HG03103 (cell line): ENCODE measurements around the gene MEGF11.

Source experiments
- ATAC-seq: cut with Tn5 transposase; IDR thresholded peaks from one replicate; pipeline ENCODE4 v1.9.1; 2021; ENCODE audit warnings: low read depth; ENCODE audit not compliant: unreplicated experiment

Gene MEGF11

GRCh38 chr15:66044837-66045236, 208.7 kb downstream of the MEGF11 start:
- ATAC-seq, result no peak

DNA sequence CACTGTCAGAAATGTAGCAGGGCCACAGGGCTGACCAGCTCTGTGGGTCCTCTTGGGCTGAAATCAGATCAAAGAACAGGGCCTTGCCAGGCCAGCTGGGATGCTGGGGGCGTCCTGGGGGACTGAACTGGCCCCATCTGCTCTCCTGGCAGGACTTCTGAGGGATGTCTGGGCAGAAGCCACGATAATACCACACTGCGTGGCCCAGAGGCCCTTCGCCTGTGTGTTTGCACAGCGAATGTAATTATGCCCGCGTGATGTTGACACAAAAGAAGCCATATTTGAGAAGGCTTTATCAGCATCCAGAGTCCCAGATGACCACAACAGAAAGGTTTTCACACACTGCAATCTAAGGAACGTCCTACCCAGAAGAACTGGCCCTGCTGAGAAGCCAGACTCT, 210.3 kb downstream of the MEGF11 start:
- ATAC-seq, result no peak

DNA sequence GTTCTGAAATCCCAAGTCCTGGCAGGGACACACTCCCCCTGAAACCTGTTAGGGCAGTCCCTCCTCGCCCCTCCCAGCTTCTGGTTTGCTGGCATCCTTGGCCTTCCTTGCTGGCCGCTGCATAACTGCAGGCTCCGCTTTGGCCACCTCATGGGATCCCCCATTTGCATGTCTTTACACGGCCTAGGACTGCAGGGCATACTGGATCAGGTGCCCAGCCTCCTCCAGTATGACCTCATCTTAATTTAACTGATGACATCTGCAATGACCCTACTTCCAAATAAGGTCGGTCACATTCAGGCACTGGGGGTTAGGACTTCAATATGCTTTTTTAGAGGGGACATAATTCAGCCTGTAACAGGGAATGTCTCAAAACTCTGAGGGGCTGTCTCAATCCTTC, 210.9 kb downstream of the MEGF11 start:
- no peak for ATAC-seq

DNA sequence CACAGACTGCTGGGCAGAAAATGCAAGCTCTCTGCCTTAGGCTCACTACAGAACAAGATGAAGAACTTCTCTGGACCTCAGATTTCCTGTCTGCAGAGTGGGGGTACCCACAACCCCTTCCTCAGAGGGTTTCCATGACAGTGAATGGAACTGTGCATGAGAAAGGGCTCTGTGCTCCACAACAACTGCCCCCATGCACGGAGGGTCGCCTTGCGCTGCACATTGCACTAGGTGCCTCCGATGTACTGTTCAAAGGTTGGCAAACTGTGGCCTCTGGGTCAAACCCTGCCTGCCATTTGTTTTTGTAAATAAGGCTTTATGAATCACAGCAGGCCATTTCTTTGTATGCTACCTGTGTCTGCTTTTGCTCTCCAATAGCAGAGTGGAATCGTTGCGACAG, 212.3 kb downstream of the MEGF11 start:
- no peak for ATAC-seq

DNA sequence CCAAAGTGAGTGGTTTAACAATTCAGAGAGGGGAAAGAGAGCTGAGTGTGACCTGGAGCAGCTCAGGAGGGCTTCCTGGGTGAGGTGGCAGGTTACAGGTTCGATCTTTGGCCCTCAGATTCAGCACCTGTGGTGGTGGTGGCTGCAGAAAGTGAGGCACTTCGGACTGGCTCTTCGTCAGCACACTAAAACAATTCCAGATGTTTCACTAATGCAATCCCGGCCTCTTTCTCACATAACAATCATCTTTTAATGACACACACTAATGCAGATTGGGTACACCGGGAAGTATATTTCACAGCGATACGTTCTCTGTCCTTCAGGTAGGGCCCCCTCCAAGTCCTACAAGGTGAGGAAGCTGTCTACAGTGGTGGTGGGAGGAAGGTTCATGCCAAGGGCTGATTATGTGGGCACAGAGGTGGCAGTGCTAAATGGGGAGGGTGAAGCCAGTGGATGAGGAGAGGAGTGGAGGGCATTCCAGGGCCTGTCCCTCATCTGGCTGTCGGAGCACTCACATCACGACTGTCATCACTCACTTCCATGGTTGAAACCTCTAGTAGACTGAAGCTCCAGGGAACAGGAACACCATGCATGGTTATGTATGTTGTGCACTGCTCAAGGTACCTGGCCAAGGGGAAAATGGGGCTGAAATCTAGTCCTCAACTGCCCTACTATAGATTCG, 213.2 kb downstream of the MEGF11 start:
- ATAC-seq, result no peak

DNA sequence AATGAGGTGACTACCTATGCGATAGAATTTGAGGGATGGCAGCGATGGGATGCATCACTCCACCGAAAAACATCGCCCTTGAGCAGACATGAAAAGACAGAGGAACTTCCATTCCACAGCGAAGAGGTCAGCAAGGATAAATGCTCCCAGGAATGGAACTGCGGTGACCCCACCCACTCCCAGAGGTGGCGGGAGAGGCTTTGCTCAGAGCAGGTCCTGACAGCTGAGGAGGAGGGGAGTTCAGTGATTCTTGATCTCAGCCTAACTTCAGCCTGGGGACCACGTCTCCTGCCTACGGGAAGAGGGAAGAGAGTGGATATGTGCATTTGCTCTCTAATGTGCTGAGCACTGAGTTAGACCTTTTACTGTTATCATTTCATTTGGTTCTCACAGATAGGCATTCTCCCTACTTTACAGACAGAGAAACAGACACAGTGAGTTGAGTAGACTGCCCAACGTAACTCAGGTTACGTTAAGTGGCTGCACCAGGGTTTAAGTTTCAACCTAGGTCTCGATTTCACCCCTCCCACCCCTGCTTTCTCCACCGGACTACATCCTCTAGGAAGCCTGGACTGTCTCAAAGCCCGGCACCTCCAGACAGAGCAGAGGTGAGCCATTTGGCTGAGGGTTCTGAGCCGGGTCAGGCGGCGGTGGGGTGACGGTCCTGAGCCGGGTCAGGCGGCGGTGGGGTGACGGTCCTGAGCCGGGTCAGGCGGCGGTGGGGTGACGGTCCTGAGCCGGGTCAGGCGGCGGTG, 214.3 kb downstream of the MEGF11 start:
- no peak for ATAC-seq

GRCh38 chr15:66038387-66039116, 215.0 kb downstream of the MEGF11 start:
- no peak for ATAC-seq

DNA sequence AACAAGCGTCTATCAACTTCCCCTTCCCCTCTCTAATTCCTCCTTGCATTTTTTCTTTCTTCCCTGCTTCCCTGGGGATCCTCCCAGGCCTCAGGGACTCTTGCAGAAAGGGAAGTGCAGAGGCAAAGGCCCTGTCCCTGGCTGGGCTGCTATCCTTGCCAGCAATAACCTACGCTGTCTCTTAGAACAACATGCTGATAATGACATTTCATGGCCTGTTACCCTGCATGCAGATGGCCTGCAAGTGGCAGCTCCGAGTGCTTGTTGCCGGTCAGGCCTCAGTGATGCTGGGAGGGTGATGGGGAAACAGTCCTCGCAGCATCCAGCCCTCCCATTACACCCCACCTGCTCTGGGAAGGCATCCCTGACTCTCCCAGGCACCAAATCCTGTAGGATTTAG, 216.7 kb downstream of the MEGF11 start:
- ATAC-seq, result no peak

DNA sequence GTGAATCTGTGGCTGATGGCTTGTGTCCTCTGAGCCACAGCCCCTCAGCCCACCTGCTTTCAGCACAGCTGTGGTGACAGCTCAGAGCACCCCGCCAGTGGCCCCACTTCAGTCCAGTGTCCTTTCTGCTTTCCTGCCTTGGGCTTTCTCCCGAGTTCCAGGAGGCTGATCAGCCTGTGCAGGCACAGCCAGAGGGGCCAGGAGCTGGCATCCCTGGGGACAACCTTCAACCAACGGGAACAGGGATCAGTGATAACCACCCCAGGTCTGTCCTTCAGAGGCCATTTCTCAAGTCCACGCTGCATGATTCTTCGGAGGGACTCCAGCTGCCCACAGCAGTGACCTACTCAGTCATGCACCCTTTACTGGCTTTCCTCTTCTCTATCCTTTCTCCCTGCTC, 217.6 kb downstream of the MEGF11 start:
- no peak for ATAC-seq

DNA sequence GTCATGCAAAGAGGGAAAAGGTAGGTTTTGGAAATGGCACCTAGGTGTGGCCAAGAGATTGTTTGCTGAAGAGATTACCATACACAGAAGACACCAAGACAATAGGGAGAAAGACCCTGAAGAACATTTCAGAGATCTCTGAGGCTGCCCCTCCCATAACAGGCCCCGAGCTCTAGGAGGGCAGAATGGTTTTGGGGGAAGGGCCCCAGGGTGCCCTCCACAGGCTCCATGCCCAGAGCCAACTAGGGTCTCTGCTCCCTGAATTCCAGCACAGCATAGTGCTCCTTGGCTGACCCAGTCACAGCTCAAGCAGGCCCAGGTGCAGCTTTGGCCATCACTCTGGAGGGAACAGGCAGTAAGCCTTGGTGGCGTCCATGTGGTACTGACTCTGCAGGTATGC, 220.4 kb downstream of the MEGF11 start:
- ATAC-seq, result no peak

GRCh38 chr15:66032006-66032405, 221.5 kb downstream of the MEGF11 start:
- no peak for ATAC-seq

- ATAC-seq, result no peak
These were observed 222.9 kb downstream of the MEGF11 start for GRCh38 chr15:66030650-66031049.

GRCh38 chr15:66029650-66030049, 223.9 kb downstream of the MEGF11 start:
- ATAC-seq, result no peak

GRCh38 chr15:66027268-66027805, 226.2 kb downstream of the MEGF11 start:
- no peak for ATAC-seq

DNA sequence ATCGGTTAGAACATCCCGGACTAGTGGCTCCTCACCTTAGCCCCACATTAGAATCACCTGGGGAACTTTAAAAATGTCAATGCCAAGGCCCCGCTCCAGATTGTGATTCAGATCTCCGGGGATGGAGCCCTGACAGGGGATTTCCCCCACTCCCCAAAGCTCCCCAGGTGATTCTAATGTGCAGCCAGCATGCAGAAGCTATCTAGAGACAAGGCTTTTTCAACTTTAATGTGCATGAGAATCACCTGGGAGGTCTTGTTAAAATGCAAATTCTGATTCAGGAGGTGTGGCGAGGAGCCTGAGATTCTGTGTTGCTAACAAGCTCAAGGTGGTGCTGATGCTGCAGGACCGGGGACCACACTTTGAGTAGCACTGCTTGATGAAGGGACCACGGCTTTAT, 227.6 kb downstream of the MEGF11 start:
- no peak for ATAC-seq

DNA sequence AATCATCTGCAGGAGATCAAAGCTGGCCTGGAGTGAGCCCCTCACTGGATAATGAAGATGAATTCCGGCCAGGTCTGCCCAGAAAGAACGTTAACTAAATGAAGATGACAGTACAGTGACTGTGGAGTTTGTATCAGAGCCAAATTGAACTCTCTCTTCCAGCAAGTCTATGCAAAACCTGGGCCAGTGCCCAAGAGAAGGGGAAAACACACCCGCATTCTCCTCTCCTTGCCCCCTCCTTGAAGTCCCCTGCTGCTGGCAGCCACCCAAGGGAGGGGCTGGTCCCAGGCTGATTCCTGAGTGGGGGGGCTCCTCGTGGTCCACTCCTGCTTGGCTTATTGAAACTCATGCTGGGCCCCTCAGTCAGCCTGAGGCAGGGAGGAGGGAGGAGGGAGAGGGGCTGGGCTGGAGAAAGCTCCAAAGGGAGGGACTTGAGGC, 228.5 kb downstream of the MEGF11 start:
- no peak for ATAC-seq

GRCh38 chr15:66024116-66024515, 229.4 kb downstream of the MEGF11 start:
- ATAC-seq, result no peak

DNA sequence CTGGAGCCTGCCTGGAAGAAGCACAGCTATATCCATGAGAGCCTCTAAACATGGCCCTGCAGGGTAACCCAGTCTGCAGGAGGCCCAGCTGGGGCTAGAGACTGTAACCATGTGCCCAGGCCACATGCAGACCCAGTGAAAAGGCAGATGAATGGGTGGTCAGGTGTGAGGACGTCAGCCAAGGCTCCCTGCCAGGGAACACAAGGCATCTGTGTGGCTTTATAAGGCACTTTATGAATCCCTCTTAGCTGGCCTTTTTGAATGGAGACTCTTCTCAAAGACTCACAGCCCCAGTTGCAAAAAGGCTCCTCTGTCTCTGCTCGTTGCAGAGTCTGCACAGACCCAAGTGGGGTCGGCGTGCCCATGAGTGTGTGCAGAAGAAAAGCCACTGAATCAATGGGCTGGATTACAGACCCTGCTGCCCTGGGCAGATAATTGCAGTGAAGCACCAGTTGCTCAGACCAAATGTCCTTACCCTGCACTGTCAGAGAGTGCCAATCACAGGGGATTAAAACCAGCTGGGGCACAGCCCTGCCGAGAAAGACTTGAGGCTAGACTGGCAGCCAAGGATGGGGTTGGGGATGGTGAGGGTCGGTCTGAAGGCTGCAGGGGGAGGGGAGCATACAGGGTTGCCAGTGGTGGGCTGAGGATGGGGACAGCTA, 230.1 kb downstream of the MEGF11 start:
- ATAC-seq, result no peak

DNA sequence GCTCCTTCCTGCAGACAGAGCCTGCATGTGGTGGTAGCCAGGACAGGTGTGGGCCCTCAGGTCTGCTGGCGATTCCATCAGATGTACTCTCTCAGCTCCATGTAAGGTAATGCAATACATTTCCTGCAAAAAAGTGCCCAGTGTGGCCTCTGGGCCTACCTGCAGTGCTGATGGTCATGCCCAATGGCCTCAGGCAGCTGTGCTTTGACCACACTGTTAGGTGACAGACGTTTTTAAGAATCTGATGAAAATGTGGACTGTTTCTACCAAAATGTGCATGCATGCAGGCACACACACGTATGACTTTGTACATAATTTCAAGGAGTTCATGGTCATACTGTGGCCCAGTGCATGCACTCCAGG, 231.4 kb downstream of the MEGF11 start:
- ATAC-seq, result no peak

DNA sequence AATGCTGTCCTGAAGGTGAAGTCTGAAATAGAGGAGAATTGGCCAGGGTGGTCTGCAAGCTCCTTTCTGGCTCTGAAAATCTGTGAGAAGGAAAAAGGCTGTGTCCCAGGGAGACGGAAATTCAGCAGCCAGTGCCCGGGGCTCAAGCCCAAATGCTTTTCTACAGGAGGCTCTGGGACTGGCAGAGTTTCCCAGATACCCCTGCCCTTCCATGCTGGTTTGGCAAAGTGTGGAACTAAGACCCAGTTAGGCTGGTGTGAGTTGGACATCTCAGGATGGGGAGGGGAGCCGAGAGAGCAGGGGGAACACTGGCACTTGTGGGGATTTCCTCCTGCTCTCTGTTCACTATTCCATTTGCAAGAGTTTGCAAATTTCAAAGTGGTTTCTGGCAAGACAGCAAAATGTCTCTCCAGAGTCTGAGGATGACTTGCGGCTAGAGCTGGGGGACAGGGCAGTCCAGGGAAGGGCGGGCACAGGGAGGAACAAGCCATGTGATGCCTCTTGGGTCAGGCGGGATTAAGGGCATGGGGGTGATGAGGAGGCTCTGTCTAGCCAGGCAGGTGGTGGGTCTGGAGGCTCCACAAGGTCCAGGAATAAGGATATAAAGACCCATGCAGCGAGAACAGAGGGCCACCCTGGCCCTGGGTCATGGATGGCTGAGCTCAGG, 231.9 kb downstream of the MEGF11 start:
- ATAC-seq, result no peak
